ENCODE measurements around the gene TSHZ2. TPM values are rescaled to one million over a fixed set of nuclear protein-coding genes. Genes with fewer than 3 reads are reported as not detected.

Gene TSHZ2
- total RNA-seq, 1 experiment from 2014 or later = 0.20 TPM

- TF ChIP-seq MLX (CRISPR knock-in tag; IDR thresholded peaks at IDR 0.05) (no peak), SMAD4 (CRISPR knock-in tag; IDR thresholded peaks at IDR 0.05) (no peak), E2F4 (CRISPR knock-in tag; IDR thresholded peaks at IDR 0.05; ENCODE audit: borderline replicate concordance, low read depth) (no peak), EMX1 (CRISPR knock-in tag; IDR thresholded peaks at IDR 0.05) (no peak)
- TF ChIP-seq, protein P1, sequence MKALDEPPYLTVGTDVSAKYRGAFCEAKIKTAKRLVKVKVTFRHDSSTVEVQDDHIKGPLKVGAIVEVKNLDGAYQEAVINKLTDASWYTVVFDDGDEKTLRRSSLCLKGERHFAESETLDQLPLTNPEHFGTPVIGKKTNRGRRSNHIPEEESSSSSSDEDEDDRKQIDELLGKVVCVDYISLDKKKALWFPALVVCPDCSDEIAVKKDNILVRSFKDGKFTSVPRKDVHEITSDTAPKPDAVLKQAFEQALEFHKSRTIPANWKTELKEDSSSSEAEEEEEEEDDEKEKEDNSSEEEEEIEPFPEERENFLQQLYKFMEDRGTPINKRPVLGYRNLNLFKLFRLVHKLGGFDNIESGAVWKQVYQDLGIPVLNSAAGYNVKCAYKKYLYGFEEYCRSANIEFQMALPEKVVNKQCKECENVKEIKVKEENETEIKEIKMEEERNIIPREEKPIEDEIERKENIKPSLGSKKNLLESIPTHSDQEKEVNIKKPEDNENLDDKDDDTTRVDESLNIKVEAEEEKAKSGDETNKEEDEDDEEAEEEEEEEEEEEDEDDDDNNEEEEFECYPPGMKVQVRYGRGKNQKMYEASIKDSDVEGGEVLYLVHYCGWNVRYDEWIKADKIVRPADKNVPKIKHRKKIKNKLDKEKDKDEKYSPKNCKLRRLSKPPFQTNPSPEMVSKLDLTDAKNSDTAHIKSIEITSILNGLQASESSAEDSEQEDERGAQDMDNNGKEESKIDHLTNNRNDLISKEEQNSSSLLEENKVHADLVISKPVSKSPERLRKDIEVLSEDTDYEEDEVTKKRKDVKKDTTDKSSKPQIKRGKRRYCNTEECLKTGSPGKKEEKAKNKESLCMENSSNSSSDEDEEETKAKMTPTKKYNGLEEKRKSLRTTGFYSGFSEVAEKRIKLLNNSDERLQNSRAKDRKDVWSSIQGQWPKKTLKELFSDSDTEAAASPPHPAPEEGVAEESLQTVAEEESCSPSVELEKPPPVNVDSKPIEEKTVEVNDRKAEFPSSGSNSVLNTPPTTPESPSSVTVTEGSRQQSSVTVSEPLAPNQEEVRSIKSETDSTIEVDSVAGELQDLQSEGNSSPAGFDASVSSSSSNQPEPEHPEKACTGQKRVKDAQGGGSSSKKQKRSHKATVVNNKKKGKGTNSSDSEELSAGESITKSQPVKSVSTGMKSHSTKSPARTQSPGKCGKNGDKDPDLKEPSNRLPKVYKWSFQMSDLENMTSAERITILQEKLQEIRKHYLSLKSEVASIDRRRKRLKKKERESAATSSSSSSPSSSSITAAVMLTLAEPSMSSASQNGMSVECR (CRISPR knock-in tag; IDR thresholded peaks at IDR 0.05; ENCODE audit: borderline replicate concordance) = no peak
- TF ChIP-seq, protein P2, sequence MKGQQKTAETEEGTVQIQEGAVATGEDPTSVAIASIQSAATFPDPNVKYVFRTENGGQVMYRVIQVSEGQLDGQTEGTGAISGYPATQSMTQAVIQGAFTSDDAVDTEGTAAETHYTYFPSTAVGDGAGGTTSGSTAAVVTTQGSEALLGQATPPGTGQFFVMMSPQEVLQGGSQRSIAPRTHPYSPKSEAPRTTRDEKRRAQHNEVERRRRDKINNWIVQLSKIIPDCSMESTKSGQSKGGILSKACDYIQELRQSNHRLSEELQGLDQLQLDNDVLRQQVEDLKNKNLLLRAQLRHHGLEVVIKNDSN (CRISPR knock-in tag; IDR thresholded peaks at IDR 0.05) = no peak
These were observed 174.2 kb downstream of the TSHZ2 start (continued) for GRCh38 chr20:53146201-53146891.

GRCh38 chr20:53148771-53149147 lies 176.6 kb downstream of the TSHZ2 start:
- CTCF ChIA-PET = interaction anchor here (1.3 kb wide), 1 partner anchor 11 kb away, joined by 3 read pairs; no protein-coding TSS in a partner anchor
- POLR2A ChIA-PET = no interaction called here
- ATAC-seq (no peak), DNase-seq (ENCODE audit: low spot score) (no peak)
- Mint-ChIP-seq H3K4me3 (no peak overlapping the region), H3K27ac (no peak overlapping the region), H3K4me1 (peaks cover 8% of the 10 kb centered on the region), H3K36me3 (no peaks in the 10 kb centered on the region), H3K9me3 (no peaks in the 10 kb centered on the region), H3K27me3 (ENCODE audit: low read depth) (no peaks in the 10 kb centered on the region)
- TF ChIP-seq ZNF219 (CRISPR knock-in tag; IDR thresholded peaks at IDR 0.05; ENCODE audit: borderline replicate concordance) = no peak
- TF ChIP-seq PREB (CRISPR knock-in tag; IDR thresholded peaks at IDR 0.05; ENCODE audit: borderline replicate concordance) = no peak
- TF ChIP-seq ERG (CRISPR knock-in tag; IDR thresholded peaks at IDR 0.05) = no peak
- TF ChIP-seq TEAD4 (CRISPR knock-in tag; IDR thresholded peaks at IDR 0.05) = no peak
- no peak for TF ChIP-seq CDX4 (CRISPR knock-in tag; IDR thresholded peaks at IDR 0.05; ENCODE audit: borderline replicate concordance)
- TF ChIP-seq OVOL2 (CRISPR knock-in tag; IDR thresholded peaks at IDR 0.05; ENCODE audit: borderline replicate concordance) = no peak
- TF ChIP-seq GRHL2 (CRISPR knock-in tag; IDR thresholded peaks at IDR 0.05; ENCODE audit: insufficient replicate concordance, severe bottlenecking) = no peak
- no peak for TF ChIP-seq TP53 (CRISPR knock-in tag; IDR thresholded peaks at IDR 0.05)
- no peak for TF ChIP-seq RORB (CRISPR knock-in tag; IDR thresholded peaks at IDR 0.05)
- no peak for TF ChIP-seq FOXP1 (CRISPR knock-in tag; IDR thresholded peaks at IDR 0.05; ENCODE audit: borderline replicate concordance)
- TF ChIP-seq, protein P3, sequence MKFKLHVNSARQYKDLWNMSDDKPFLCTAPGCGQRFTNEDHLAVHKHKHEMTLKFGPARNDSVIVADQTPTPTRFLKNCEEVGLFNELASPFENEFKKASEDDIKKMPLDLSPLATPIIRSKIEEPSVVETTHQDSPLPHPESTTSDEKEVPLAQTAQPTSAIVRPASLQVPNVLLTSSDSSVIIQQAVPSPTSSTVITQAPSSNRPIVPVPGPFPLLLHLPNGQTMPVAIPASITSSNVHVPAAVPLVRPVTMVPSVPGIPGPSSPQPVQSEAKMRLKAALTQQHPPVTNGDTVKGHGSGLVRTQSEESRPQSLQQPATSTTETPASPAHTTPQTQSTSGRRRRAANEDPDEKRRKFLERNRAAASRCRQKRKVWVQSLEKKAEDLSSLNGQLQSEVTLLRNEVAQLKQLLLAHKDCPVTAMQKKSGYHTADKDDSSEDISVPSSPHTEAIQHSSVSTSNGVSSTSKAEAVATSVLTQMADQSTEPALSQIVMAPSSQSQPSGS (CRISPR knock-in tag; IDR thresholded peaks at IDR 0.05; ENCODE audit: borderline replicate concordance, low read depth) = no peak
- no peak for TF ChIP-seq ZNF671 (CRISPR knock-in tag; IDR thresholded peaks at IDR 0.05)
- no peak for TF ChIP-seq HMGA2 (CRISPR knock-in tag; IDR thresholded peaks at IDR 0.05)

All from WTC11 (cell line).